GM21360 (cell line): ENCODE data around the gene GREB1.

ENCODE experiments used
- ATAC-seq: cut with Tn5 transposase; IDR thresholded peaks from one replicate; pipeline ENCODE4 v1.9.1; 2021; ENCODE audit warnings: mild to moderate bottlenecking, moderate library complexity; ENCODE audit not compliant: unreplicated experiment

The GREB1 gene

DNA sequence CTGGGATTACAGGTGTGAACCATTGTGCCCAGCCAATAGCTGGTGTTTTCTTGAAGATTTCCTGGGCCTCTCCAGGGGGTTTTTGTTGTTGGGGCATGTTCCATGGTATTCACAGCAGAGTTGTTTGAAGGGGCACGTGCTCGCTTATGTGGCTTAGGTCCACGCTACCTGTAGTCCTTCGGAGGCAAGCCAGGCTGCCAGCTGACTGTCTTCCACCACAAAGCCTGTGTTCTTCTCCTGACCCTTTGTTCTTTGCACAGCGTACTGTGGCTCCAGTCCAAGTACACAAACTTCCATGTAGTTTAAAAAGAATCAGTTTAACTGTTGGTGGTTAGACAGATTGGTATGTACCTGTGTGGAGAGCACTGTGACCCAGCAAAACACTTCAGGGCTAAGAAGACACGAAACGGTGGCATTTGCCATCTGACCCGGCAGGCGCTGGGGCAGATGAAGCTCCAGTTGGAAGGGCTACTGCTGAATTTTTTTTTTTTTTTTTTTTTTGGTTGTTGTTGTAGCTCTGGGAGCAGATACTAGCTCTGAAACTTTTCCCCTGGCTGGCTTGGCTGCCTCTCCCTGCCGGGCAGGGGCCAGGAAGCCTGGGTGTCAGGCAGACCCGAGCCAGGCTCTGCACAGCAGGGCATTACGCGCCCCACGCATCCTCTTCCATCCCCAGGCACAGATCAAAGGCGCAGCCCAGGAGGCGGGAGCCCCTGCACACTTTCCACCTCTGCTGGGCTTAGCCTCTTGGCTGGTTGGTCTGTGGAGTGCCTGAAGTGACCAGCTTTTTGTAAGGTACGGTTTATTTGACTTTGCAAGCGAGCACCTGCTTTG lies 5.7 kb downstream of the GREB1 start:
- no peak for ATAC-seq

GRCh38 chr2:11540148-11540995 lies 6.5 kb downstream of the GREB1 start:
- no peak for ATAC-seq

DNA sequence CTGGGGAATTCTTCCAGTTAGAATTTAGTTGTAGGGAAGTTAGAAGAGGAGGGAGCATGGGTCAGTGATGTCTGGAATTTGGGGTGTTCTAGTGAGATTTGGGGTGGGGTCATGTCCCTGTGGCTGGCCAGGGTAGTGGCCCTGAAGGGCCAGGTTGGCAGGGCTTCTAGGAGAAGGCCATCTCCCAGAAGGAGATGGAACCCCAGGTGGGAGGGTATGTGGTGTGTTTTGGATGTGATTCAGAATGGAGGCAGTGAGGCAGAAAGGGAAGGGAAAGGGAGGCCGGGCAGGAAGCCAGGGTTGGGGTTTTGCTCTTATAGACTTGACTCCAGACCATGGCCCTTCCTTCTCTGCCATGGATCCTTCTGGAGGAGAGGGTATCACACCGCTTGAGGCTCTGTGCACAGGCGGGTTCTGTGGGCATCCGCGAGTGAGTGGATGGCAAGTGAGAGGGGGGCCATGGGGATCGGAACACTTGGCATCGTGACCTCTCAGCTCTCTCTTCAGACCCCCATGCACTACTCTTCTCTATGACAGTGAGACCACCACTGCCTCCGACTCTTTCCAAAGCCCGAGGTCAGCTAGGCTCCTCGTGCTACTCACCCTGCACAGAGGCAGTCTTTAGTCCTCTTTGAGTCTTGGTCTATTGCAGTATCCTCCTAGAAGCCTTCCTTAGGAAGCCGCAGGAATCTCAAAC lies 7.3 kb downstream of the GREB1 start:
- ATAC-seq, result no peak

DNA sequence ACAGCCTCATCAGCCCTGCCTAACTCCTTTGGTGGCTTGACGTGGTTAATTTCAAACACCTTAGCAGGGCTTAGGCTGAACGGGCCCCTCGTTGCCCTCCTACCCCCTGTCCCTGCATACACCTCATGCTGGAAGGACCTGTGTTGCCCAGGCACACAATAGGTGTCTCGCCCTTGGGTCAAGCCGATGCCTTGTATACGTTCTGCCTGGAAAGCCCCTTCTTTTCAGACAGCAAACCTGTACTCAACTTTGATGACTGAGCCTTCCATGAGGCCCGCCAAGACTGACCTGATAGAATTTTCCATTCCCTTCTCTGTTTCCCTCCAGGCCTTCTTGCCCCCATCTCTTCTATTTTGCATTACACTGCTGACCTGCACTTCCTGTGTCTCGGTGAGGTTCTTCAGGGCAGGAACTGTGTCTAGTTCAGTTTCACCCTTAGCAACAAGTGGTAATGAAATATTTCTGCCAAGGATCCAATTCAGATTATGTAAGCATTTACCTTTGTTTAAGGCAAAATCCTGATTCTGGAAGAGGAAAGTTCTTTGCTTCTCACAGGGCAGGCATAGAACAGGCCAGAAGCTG lies 7.9 kb downstream of the GREB1 start:
- no peak for ATAC-seq

DNA sequence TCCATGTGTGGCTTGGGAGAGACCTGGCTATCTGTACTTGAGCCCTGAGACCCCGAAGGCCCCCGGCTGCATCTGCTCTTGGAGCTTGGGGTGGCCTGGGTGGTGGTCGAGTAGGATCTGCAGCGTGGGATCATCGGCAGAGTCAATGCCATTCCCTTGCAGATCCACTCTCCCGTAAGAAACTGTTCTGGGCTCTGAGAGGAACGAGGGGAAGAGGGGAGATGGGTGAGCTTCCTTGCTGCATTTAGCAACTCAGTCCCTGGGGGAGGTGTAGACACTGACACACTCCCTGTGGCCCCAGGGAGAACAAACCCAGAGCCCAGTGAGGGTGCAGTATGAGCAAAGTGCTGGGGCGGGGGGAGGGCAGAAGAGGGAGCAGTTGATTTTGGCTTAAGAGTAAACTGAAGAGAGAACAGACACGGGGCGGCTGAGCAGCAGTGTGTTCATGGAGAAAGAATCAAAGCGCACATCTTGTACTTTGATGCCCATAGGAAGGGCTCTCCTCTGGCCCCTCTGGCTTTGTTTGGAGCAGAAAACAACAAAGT lies 8.5 kb downstream of the GREB1 start:
- ATAC-seq, result no peak

GRCh38 chr2:11543337-11544216 lies 9.7 kb downstream of the GREB1 start:
- ATAC-seq, result no peak

GRCh38 chr2:11546072-11546471 lies 12.2 kb downstream of the GREB1 start:
- ATAC-seq, result no peak

DNA sequence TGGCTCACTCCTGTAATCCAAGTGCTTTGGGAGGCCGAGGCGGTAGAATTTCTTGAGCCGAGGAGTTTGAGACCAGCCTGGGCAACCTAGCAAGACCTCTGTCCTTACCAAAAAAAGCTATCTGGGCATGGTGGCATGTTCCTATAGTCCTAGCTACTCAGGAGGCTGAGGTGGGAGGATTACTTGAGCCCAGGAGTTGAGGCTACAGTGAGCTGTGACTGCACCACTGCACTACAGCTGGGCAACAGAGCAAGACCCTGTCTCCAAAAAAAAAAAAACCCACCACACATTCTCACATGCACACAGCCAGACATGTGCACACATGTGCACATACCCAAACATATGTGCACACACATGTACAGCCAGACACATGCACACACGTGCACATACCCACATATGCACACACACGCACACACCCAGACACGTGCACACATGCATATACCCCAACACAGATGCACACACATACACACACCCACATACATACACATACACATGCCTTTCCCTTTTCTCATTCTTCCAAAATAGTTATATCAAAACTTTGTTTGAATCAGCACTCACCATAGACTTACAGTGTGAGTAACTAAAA lies 14.2 kb downstream of the GREB1 start:
- ATAC-seq, result no peak

DNA sequence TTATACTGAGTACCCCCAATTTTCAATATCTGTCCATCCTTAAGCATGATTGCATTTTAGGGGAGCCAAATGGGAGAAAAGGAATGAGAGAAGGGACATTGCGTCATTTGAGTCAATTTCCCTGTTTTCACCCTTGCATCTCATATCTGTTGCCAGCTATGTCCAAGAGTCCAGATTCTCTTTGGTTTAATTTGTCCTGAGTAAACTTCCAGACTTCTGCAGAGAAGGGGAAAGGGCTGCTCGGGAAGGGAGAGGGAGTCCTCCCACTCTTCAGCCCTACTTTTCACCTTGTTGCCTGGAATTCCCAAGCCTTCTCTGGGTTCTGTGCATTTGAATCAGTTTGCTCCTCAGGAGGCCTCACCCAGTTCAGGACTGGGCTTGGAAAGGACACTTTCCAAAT lies 16.5 kb downstream of the GREB1 start:
- ATAC-seq, result no peak

DNA sequence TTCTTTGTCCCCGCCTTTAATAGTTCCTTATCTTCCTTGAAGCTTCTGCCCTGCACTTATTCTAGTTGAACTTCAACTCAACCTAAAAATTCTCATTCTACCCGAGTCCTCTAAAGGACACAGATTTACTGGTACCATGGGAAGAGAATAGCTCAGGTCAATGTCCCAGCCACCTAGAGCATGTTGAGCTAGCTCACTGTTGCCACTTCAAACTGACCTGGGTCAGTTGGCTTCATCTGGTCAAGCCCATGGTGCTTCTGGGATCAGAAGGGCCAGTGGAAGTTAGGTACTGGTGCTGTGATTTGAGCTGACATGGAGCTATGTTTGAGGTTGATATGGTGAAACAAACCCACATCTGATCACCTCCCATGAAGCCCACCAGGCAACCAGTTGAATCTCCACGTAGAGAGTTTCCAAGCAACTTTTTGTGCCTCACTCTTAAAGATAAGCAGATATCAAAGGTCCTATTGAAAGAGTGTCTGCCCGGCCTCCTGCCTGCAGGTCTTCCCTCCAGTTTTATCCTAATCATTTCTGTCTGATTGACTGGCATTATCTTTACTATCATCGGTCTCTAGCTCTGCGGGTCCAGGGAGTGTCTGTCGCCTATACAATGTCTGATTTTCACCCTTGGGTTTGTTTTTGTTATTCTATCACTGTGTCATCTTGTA lies 17.2 kb downstream of the GREB1 start:
- ATAC-seq, result no peak

GRCh38 chr2:11551569-11552259 lies 17.9 kb downstream of the GREB1 start:
- no peak for ATAC-seq

DNA sequence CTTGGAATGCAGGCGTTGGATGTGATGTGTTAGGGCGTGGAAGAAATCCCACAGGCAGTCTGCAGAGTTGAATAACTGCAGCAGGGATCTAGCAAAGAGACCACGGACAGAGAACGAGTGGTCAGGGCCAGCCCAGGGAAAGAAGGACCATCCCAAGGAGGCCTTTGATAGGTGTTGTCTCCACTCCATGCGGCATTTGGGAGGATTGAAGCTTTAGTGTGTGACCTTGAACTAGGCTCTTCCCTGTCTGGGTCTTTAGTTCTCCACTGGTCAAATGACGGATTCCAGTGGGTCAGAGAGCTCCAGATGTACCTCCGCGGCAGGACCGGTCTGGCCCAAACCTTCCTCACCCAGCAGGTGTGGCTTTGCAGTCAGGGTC lies 18.4 kb downstream of the GREB1 start:
- ATAC-seq, result no peak

- ATAC-seq, result no peak
These were observed 20.0 kb downstream of the GREB1 start for GRCh38 chr2:11553661-11554398.

GRCh38 chr2:11554399-11554716 lies 20.5 kb downstream of the GREB1 start:
- no peak for ATAC-seq

GRCh38 chr2:11556101-11556806 lies 22.4 kb downstream of the GREB1 start:
- ATAC-seq, result no peak

GRCh38 chr2:11558214-11558886 lies 24.5 kb downstream of the GREB1 start:
- ATAC-seq, result no peak
